GM19023 (cell line): ENCODE measurements around the gene CATSPER3.

ENCODE experiments used
- ATAC-seq: cut with Tn5 transposase; IDR thresholded peaks from one replicate; pipeline ENCODE4 v1.9.1; 2021; ENCODE audit warnings: mild to moderate bottlenecking, moderate library complexity; ENCODE audit not compliant: unreplicated experiment

The CATSPER3 gene

DNA sequence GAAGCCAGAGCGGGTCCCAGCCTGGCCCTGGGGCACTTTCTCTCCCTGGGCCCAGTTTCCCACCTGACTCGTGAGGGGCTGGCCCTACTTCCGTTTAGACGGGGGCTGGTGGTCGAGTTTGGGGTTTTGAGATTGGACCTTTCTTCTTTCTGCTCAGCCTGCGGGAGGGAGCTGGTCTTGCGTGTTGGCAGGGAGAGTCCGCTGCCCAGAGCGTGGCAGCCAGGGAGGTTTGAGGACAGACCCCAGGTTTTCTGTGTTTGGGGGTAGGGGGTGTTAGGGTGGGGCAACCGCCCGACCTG lies 72.3 kb downstream of the CATSPER3 start:
- ATAC-seq = no peak

DNA sequence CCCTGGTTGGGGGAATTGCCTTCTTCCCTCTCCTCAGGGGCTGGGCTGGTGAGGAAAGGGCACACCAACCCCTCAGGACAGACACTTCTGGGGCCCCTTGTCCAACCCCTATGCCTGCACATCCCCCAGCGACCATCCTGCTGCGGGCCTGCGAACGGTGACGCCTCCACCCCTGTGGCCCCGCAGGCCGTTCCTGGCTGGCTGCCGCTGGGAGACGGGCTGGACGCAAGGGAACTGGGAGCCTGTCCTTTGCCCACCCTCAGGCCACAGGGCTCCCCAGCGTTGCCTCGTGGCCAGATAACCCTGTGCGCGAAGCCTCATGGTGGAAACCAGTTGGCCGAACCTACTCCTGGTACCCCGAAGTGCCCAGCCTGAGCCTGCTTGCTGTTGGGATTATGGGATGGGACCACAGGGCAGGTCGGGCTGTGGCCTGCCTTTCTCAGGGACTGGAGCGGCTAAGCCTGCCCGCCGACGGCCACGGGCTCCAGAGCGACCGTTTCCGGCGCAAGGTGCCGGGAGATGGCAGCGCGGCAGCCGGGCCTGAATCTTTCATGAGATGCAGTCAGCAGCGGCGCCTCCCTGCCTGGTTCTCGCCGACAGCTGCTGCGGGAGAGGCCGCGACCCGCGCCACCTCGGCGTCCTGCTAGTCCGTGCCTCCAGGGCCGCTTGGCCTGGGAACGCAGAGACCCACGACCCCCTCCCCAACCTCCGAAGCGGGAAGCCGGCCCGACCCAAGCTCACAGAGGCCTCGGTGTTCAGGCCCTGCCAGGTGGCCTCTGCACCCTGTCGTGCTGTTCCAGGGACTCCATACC lies 72.8 kb downstream of the CATSPER3 start:
- ATAC-seq = no peak

DNA sequence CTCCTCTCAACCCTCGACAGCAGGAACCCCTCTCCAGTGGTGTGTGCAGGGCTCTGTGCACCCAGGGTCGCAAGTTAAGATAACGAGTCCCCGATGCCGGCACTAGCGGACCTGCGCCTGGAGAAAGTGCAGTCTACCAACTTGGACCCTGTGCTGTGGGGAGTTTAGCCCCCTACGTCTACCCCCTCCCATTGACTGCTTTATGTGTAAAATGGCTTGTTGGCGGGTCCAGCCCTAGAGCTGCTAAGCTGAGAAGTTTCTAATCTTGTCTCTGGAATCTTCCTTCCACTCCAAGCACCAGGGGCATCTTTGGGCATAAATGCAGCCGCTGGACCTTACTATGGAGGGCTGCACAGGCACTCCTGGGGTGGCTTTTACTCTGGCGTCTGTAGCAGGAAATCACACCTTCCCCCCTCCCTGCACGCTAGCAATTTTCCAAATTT lies 73.5 kb downstream of the CATSPER3 start:
- no peak for ATAC-seq

DNA sequence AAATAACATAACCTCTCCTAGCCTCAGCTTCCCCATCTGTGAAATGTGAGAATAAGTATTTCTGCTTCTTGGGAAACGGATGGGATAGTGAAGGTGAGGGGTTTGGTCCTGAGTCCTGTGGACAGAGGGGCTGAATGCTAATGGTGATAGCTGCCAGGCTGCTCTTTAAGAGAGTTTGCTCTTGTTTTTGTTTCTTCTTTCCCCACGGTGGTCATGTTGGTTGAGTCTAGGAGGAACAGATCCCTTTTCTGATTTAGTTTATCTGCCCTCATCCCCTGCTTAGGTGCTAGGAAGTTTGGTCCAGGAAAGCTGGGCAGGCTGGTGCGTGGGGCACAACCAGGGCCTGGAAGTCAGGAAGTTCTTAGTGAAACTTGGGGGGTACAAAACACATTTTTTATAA lies 74.0 kb downstream of the CATSPER3 start:
- no peak for ATAC-seq

DNA sequence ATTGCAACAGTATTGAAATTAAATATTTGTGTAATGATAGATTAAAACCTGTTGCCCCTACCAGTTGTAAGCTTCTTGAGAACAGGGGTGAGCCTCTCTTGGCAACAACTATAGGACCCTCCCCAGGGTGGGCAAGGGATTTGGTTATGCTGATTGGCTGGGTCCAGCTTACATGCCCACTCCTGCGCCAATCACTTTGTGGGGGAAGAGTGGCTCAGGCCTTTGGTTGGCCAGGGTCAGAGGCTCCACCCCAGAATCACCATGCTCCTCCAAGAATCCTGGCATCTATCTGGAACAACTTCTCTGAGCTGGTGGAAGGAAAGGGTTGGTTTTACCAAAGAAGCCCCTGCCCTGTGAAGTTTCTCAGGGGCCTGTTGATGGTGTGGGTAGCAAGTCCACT lies 74.9 kb downstream of the CATSPER3 start:
- no peak for ATAC-seq

DNA sequence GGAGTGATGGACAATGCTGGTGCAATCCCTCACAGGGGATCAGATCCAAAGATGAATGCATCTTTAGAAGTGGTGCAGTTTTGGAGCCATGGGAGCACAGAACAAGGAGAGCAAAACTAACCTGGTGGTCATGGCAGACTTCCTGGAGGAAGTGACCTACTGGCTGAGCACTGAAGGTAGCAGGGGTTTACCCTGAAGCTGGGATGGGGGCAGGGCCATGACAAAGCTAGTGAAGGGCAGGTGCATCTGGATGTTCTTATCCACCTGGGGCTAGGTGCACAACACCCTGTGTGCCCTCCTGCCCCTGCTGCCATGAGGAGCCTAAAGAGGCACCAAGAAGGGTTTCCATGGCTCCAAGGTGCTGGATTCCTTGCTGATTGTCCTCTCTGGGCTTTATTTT lies 77.8 kb downstream of the CATSPER3 start:
- ATAC-seq = no peak

DNA sequence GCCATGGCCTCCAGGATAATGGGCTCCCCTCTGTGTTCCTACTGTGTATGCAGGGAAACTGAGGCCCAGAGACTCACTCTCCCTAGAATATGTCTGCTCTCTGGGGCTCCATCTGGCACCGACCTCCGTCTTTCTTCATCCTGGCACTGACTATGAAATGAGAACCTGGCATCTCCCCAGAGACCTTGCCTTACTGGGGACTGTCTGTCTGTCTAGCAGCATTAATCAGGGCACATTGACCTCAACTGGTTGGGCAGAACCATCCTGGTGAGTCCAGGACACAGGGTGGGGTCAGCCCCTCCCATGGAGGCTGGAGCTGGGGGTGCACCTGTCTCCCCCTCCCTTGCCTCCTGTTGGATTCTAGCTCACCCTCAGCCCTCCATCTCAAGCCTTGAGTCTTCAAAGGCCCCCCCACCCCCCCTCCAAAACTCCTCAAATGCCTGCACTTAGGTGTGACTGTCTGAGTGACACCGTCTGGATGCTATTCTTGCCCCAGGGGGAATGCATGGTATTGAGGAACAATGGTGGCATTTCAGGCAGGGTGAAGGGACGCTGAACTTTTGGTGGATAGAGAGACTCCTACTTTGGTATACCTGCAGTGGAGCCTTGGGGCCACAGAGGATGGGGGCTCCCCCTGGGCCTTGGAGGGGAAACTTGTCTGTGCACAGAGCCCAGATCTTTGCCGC lies 79.1 kb downstream of the CATSPER3 start:
- ATAC-seq = no peak

DNA sequence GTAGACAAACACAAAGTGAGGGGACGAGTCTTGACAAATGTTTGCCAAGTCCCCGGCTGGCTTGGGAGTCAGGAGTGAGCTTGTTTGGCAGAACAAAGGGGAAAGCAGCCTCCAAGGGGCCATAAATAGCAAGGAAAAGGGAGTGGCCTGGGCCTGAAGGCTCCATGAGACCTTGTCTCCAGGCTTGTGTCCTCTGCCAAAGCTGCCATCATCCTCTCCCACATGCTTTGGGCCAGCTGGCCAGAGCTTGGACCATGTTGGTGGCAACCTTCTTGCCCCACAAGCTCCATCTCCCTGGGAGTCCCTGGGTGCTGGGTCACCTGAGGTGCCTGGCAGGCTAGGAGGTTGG lies 79.6 kb downstream of the CATSPER3 start:
- no peak for ATAC-seq

DNA sequence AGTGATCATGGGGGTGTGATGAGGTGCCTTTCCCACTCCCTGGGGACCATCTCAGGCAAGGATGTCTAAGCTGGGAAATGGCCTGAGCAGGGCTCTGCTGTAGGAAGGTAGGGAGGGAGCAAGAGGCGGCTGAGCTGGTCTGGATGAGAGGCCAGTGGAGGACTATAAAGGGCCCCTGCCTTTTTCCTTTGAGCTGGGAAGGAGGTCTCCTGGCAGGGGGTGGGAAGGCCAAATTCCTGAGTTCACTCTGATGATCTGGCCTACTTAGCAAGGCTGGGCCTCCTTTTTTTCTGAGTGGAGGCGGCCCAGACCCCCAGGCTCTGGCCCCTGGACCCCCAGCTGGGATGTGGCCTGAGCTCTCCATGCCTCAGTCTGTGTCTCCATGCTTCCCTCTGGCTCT lies 80.6 kb downstream of the CATSPER3 start:
- ATAC-seq = no peak

DNA sequence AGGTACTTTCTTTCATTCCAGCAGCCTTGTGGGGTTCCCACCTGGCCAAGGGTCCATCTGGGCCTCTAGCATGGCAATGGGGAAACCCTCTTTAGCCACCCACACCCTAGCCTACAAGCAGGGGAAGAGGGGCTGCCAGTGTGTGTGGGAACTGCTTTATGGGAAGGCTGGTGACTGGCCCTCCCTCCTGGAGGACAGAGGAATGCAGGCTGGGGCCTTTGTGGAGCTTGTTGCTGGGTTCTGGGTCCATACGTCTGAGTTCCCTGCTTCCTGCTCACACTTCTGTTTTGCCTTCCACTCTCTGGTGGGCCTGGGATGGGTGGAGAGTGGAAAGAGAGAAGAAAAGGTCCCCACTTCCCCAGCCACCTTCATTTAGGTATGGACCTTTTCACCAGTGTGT lies 81.2 kb downstream of the CATSPER3 start:
- no peak for ATAC-seq

DNA sequence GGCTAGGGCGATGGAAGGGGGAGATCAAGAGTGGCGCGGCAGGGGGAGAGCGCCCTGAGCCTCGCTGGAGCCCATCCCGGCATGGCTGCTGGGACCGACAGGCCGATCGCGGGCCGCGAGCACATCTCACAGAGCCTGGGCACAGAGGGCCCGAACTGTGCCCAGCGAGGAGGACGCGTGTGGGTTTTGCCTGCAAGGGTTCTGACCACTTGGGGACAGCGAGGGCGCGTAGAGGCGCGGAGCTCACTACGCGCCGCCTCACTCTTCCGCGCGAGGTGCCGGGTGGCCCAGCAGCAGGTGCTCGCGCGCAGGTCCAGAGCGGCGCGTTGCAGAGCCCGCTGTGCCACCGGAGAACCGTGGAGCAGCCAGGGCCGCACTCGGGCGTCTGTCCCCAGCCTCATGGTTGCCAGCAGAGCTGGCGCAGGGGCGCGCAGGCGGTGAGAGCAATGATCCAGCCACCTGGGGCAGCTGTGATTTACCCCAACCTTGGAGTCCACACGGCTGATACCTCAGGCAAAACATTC lies 82.6 kb downstream of the CATSPER3 start:
- ATAC-seq = no peak

DNA sequence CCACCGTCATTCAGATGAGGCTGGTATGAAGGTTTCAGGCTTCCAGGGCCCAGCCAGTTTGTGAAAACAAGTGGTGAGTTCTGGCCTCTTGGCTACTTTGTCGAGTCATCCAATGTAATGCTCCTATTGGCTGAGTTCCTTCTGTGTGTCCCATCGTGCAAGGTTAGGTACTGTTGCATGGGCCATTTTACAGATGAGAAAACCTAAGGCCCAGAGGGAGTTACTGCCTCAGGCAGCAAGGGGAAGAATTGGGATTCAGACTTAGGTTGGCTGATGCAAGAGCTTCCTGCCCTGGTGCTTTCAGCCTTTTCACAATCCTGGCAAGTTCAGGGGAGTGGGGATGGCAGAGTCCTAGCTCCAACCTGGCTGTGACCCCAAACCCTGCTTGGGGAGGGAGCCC lies 83.7 kb downstream of the CATSPER3 start:
- no peak for ATAC-seq

DNA sequence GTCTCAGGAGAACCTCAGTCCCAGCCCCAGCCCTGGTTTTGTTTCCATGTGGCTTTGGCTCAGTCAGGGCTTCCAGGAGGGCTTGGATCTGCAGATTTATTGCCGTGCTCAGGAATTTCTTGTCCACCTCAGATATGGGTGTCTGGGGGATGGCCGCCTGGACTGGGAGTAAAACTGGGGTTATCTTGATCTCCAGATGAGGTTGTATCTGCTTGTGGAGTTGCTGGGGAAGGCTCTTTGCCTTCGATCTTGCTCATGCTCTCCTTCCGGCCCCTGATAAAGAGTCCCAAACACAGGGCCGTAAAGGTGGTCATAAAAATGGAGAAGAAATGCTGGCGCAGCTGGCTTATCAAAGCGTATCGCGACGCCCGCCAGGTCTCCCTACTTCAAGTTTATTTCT lies 84.2 kb downstream of the CATSPER3 start:
- ATAC-seq = no peak

DNA sequence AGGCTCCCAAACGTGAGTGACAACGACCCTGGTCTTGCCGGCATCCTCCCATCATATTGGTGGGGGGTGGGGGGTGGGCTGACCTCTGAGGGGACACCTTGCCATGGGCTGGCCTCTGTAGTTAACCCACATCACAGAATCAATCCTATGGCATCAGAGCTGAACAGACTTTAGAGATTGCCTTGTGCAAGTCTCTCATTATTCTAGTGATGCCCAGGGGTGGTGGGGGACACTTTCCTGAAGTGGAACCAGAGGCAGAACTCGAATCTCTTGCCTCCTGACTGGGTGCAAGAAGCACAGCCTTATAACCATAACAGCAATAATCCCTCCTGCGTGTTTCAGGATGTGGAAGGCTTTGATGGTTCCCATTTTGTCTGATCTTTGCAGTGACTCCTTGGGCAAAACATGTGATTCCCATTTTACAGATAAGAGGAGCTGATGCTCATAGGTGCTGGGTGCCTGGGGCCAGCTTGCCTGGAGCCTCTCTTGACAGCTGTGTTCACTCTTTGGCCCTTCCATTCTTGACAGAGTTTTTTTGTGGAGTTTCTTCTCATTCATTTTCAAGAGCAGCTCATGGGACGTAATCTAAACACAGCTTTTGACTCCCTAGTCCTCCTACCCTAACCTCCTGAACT lies 84.9 kb downstream of the CATSPER3 start:
- no peak for ATAC-seq

DNA sequence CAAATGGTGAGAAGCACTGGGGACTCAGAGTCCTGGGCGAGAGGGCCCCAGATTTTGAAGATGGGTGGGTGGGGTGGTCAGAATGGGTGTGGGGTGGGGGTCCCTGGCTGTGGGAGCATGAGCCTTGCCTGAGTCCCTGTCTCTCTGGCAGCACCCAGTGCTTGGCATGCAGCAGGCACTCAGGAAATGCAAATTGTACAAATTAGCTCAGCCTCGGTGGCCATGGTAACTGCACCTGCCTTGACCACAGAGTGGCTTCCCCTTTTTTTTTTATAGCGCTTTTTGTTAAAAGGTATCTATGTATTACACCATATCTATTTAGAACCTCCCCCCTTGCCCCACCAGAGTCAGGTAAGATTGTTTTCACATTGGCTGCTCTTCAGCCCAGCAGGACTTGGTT lies 85.6 kb downstream of the CATSPER3 start:
- peak; percentile 92 for ATAC-seq

DNA sequence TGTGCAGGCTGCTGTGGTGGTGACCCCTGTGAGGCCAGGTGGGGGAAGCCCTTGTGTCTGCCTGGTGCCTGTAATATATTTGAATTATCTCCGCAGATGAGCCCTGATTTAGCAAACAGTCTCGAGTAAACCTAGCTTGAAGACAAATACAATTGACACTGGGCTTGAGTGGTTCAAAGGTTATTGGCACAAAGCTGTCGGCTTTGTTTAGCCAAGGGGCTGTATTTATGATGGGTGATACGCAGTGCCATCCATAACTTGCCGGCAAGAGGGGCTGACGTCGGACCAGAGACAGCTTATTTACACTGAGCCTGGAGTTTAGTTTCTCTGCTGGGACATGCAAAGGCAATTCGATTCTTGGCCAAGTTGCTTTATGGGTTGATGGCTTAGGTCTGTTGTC lies 86.3 kb downstream of the CATSPER3 start:
- ATAC-seq = no peak

DNA sequence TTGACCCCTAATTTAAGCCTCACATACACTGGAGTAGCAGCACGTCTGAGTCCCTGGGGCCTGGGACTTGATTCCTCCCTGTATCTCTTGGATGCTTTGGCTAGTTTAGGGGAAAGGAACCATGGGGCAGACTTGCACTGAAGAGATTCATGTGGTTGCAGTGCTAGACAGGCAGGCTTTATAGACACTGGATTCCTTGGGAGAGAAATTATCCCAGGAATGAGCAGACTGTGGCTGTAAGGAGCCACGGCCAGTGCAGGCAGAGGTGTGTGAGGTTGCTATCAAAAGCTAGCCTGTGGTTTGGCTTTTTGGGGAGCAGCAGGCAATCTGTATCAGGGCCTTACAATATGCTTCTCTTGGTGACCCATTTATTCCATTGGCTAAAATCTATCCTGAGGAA lies 86.8 kb downstream of the CATSPER3 start:
- no peak for ATAC-seq

DNA sequence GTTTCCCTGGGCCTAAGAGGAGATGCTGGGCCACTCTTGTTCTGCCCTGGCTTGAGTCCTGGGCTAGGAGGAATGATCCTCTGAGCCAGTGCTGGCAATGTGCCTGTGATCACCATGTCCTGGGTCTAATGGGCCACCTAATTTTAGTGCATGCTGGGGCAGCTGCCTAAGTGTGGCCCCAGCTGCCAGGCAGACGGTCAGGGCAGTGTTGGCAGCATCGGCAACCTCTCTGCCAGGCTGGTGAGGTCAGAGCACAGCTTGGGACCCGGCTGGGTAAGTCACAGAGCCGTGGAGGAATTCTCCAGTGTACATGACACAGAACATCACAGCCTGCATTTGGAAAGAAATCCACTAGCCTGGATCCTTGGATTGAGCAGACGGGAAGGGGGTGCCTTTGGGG lies 87.7 kb downstream of the CATSPER3 start:
- ATAC-seq = no peak

DNA sequence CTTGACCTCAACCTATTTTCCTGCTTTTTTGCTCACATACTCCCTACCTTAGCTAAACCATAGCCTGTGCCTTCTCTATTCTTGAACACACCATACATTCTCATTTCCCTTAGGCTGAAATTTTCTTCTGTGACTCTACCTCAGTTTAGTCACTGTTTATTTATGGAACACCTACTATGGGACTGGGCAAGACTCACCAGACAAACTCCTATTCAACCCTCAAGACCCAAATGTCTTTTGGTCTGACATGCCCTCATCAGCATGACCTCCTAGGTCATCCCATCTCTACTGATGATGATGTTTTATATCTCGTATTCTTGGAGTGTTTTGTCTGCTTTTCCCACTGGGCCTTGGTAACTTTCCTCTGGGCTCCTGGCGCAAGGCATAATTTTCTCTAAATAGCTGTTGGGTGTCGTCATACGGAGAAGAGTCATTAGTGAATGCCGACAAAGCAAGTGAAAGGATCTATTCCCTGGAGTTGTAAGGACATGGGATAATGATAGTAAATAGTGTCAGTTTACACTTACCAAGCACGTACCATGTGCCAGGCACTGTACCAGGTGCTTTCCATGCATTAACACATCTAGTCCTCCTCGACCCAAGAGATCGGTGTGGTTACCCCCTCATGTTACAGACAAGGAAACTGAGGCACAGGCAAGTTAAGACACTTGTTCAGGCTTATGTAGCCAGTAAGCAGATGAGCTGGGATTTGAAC lies 88.8 kb downstream of the CATSPER3 start:
- ATAC-seq = no peak

DNA sequence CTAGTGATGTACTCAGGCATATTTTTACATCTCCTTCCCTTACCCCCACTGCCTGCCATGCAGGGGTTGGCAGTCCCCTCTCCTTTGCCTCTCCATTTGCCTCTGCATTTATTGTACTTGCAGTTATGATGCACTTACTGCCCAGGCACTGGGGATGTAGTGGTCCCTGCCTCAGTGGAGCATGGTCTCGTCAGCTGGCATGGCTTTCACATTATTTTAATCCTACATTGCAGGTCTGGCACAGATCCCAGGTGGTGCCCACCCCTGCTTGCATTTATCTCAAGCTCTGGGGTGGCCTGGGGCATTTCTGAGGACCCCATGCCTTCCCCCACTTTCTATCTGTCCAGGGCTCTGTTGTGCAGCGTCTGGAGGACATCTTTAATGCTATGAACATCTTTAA lies 89.5 kb downstream of the CATSPER3 start:
- no peak for ATAC-seq

DNA sequence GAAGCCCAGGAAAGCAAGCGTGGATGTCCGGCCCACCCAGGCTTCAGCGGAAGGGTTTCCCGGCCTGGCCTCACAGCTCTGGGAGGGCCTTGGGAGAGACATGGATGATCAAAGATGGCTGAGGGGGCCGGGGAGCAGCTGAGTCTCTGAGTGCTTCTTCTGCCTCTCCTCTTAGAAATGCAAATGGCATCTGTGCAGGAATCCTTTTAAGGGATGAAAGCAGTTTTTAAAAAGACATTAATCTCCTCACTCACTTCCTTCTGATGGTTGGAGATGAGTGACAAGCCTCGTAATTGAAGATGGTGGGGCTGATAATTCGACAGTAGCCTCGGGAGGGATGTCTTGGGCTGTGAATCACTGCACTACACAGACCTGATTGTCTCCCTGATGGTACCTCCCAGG lies 90.6 kb downstream of the CATSPER3 start:
- ATAC-seq = no peak
